ENCODE results near the gene HIBADH.
A peak's percentile ranks its signal among the peaks of the same experiment; 100 is the strongest.

The HIBADH gene

DNA sequence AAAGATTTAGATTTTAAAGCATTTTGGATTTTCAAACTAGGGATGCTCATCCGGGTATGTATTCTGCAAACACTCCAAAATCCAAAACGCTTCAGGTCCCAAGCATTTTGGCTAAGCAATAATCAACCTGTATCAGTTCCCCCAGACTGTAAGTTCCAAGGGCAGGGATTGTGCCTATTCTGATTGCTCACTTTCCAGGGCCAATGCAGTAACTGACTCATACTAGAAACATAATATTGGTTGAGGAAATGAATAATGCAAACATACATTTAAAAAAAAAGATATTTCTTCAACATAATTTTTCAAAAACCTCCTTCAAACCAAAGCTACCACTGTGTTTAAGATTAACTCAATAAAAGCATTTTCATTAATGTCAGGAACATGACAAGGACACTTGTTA, 69.5 kb downstream of the HIBADH start:
- H3K27me3 ChIP-seq (ENCODE audit: insufficient read depth, poor library complexity, severe bottlenecking), result no peaks in the 10 kb centered on the region
- peaks cover 12% of the 10 kb centered on the region for H3K36me3 ChIP-seq (ENCODE audit: low read depth)
- DNase-seq (ENCODE audit: low spot score) (no peak), ATAC-seq (ENCODE audit: low read depth) (0 out of 3 replicates have a peak, but pooled peaks have one; percentile 45)
- peaks cover 4% of the 10 kb centered on the region for H3K4me1 ChIP-seq (ENCODE audit: insufficient read depth, poor library complexity, severe bottlenecking)
- H3K9me3 ChIP-seq (ENCODE audit: severe bottlenecking), result no peaks in the 10 kb centered on the region
- H3K4me3 ChIP-seq (ENCODE audit: severe bottlenecking), result no peak overlapping the region
- no peak overlapping the region for H3K27ac ChIP-seq (ENCODE audit: poor library complexity, severe bottlenecking)
- TF ChIP-seq, protein P1, sequence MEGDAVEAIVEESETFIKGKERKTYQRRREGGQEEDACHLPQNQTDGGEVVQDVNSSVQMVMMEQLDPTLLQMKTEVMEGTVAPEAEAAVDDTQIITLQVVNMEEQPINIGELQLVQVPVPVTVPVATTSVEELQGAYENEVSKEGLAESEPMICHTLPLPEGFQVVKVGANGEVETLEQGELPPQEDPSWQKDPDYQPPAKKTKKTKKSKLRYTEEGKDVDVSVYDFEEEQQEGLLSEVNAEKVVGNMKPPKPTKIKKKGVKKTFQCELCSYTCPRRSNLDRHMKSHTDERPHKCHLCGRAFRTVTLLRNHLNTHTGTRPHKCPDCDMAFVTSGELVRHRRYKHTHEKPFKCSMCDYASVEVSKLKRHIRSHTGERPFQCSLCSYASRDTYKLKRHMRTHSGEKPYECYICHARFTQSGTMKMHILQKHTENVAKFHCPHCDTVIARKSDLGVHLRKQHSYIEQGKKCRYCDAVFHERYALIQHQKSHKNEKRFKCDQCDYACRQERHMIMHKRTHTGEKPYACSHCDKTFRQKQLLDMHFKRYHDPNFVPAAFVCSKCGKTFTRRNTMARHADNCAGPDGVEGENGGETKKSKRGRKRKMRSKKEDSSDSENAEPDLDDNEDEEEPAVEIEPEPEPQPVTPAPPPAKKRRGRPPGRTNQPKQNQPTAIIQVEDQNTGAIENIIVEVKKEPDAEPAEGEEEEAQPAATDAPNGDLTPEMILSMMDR (IDR thresholded peaks at IDR 0.05; ENCODE audit: poor library complexity, severe bottlenecking), result no peak

DNA sequence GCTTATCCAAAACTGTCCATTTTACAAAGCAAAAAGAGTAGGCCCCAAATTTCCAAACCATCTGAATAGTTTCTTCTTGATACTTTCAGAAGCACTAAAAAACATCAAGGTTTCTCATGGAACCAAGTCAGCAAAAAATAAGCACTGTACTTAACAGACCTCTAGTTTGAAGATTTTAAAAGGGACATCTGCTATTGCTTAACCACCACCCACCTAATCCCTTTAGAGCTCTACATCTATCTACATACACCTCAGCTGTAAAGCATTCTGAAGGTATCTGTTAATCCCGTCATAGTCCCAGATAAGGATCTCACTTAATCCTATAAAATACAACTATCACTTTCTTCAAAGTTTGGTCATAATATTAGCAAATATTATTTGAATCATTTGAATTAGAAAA, 72.3 kb downstream of the HIBADH start:
- H3K4me3 ChIP-seq (ENCODE audit: severe bottlenecking), result no peak overlapping the region
- H3K27me3 ChIP-seq (ENCODE audit: insufficient read depth, poor library complexity, severe bottlenecking), result no peaks in the 10 kb centered on the region
- no peaks in the 10 kb centered on the region for H3K9me3 ChIP-seq (ENCODE audit: severe bottlenecking)
- TF ChIP-seq, protein P1 (IDR thresholded peaks at IDR 0.05; ENCODE audit: poor library complexity, severe bottlenecking), result no peak
- no peak overlapping the region for H3K27ac ChIP-seq (ENCODE audit: poor library complexity, severe bottlenecking)
- ATAC-seq (ENCODE audit: low read depth) (no peak), DNase-seq (ENCODE audit: low spot score) (no peak)
- H3K4me1 ChIP-seq (ENCODE audit: insufficient read depth, poor library complexity, severe bottlenecking), result peaks cover 4% of the 10 kb centered on the region
- peaks cover 14% of the 10 kb centered on the region for H3K36me3 ChIP-seq (ENCODE audit: low read depth)

DNA sequence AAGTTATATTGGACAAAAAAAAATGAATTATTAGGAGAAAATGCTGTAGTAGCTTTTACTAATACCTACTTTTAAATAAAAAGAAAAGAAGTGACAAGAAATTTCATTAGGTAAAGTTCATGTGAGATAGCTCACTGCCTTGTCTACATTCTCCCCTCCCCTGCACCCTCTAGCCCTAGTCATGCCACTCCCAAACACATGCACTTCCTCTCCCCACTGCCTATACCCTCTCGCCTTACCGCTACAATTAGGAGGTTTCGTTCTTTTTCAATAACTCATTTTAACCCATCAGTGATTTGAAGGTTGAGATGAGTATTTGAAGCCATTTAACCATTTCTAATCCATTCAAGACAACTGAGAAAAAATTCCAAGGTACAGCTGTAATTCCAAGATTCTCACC, 75.3 kb downstream of the HIBADH start:
- no peak for DNase-seq (ENCODE audit: low spot score)

DNA sequence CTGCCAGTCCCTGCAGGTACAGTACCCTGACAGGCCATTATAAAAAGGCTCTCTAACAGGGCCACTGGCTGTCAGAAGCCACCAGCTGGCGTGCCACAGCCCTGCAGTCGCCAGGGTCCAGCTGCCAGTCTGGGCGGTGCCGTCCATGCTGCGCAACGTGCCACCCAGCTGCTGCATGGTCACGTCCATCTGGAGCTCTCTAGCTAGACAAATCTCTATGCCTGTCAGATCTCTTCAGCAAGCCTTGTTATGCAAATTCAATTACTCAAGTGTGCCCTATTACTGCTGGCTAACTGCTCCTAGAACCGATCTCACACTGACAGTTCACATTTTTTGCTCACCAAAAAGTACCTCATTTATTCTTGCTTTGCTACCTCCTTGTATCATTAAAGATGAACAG, 75.9 kb downstream of the HIBADH start:
- Histone ChIP-seq H3K9me3 (ENCODE audit: severe bottlenecking) (no peaks in the 10 kb centered on the region), H3K4me3 (ENCODE audit: severe bottlenecking) (no peak overlapping the region), H3K36me3 (ENCODE audit: low read depth) (peaks cover 13% of the 10 kb centered on the region; the same call in 1 of the 2 replicates), H3K27me3 (ENCODE audit: insufficient read depth, poor library complexity, severe bottlenecking) (no peaks in the 10 kb centered on the region), H3K27ac (ENCODE audit: poor library complexity, severe bottlenecking) (no peak overlapping the region), H3K4me1 (ENCODE audit: insufficient read depth, poor library complexity, severe bottlenecking) (no peaks in the 10 kb centered on the region)
- TF ChIP-seq, protein P1 (IDR thresholded peaks at IDR 0.05; ENCODE audit: poor library complexity, severe bottlenecking), result no peak
- no peak for DNase-seq (ENCODE audit: low spot score)
- no peak for ATAC-seq (ENCODE audit: low read depth)

More for the DNA sequence above, 75.3 kb downstream of the HIBADH start:
- no peaks in the 10 kb centered on the region for H3K4me1 ChIP-seq (ENCODE audit: insufficient read depth, poor library complexity, severe bottlenecking)
- H3K9me3 ChIP-seq (ENCODE audit: severe bottlenecking), result no peaks in the 10 kb centered on the region
- no peaks in the 10 kb centered on the region for H3K27me3 ChIP-seq (ENCODE audit: insufficient read depth, poor library complexity, severe bottlenecking)
- H3K4me3 ChIP-seq (ENCODE audit: severe bottlenecking), result no peak overlapping the region
- TF ChIP-seq, protein P1 (IDR thresholded peaks at IDR 0.05; ENCODE audit: poor library complexity, severe bottlenecking), result no peak
- no peak for ATAC-seq (ENCODE audit: low read depth)
- no peak overlapping the region for H3K27ac ChIP-seq (ENCODE audit: poor library complexity, severe bottlenecking)
- peaks cover 13% of the 10 kb centered on the region; the same call in 1 of the 2 replicates for H3K36me3 ChIP-seq (ENCODE audit: low read depth)

- no peaks in the 10 kb centered on the region for H3K9me3 ChIP-seq (ENCODE audit: severe bottlenecking)
- ATAC-seq (ENCODE audit: low read depth), result no peak
- H3K36me3 ChIP-seq (ENCODE audit: low read depth), result peaks cover 12% of the 10 kb centered on the region; the same call in 1 of the 2 replicates
- no peak overlapping the region for H3K27ac ChIP-seq (ENCODE audit: poor library complexity, severe bottlenecking)
- no peak for DNase-seq (ENCODE audit: low spot score)
- no peak overlapping the region for H3K4me3 ChIP-seq (ENCODE audit: severe bottlenecking)
- TF ChIP-seq, protein P1 (IDR thresholded peaks at IDR 0.05; ENCODE audit: poor library complexity, severe bottlenecking), result no peak
- H3K4me1 ChIP-seq (ENCODE audit: insufficient read depth, poor library complexity, severe bottlenecking), result no peaks in the 10 kb centered on the region
- H3K27me3 ChIP-seq (ENCODE audit: insufficient read depth, poor library complexity, severe bottlenecking), result no peaks in the 10 kb centered on the region
These were observed 76.8 kb downstream of the HIBADH start for GRCh38 chr7:27585781-27586447.

Measured in RWPE2 (cell line).